HCT116 (cell line): ENCODE measurements around the gene HTRA3.

Experiments used
- ATF3 ChIP-seq: IDR thresholded peaks from 2 replicates; pipeline ENCODE4 v1.6.1; 2012
- CEBPB ChIP-seq: IDR thresholded peaks from 2 replicates; pipeline ENCODE4 v1.6.1; 2012; ENCODE audit warnings: low read depth
- CTCF ChIP-seq, 3 experiments: fragments of 200-600 bp in 1 of 3; sonication (generic) in 1 of 3; IDR thresholded peaks in 2 of 3; conservative IDR thresholded peaks in 1 of 3; 2 replicates each; pipeline ENCODE4 v1.5.1; 2012 to 2017; ENCODE audit warnings: low read depth in 2 of 3, low read length in 2 of 3, antibody characterized with exemption in 1 of 3, borderline replicate concordance in 1 of 3, control low read depth in 1 of 3, mild to moderate bottlenecking in 1 of 3, mixed read lengths in 1 of 3, mixed run types in 1 of 3, moderate library complexity in 1 of 3; ENCODE audit not compliant: insufficient read depth in 1 of 3
- EGR1 ChIP-seq: IDR thresholded peaks from 2 replicates; pipeline ENCODE4 v1.6.1; 2012; ENCODE audit warnings: low read depth
- EZH2 ChIP-seq: fragments of 200-600 bp; sonication (generic); IDR thresholded peaks from 2 replicates; pipeline ENCODE4 v1.6.1; 2017; ENCODE audit warnings: antibody characterized with exemption, mixed run types
- JUND ChIP-seq: IDR thresholded peaks from 2 replicates; pipeline ENCODE4 v1.6.1; 2012
- POLR2AphosphoS5 ChIP-seq: IDR thresholded peaks from 2 replicates; pipeline ENCODE4 v1.6.1; 2011; ENCODE audit warnings: mild to moderate bottlenecking, low read depth, low read length, moderate library complexity
- RAD21 ChIP-seq: IDR thresholded peaks from 2 replicates; pipeline ENCODE4 v1.6.1; 2012; ENCODE audit warnings: low read depth, mild to moderate bottlenecking
- REST ChIP-seq: IDR thresholded peaks from 2 replicates; pipeline ENCODE4 v1.6.1; 2012; ENCODE audit warnings: low read depth
- SIN3A ChIP-seq: IDR thresholded peaks from 2 replicates; pipeline ENCODE4 v1.6.1; 2012; ENCODE audit warnings: low read depth
- SP1 ChIP-seq: IDR thresholded peaks from 2 replicates; pipeline ENCODE4 v1.6.1; 2012; ENCODE audit warnings: low read depth
- TCF7L2 ChIP-seq: IDR thresholded peaks from 2 replicates; pipeline ENCODE4 v1.7.0; 2011; ENCODE audit warnings: borderline replicate concordance, inconsistent platforms; ENCODE audit not compliant: insufficient read depth, insufficient read length; ENCODE audit errors: extremely low read depth
- ZBTB33 ChIP-seq: IDR thresholded peaks from 2 replicates; pipeline ENCODE4 v1.6.1; 2011; ENCODE audit warnings: mild to moderate bottlenecking, low read length, moderate library complexity; ENCODE audit not compliant: insufficient replicate concordance; ENCODE audit errors: extremely low read depth
- ZNF274 ChIP-seq: fragments of 200-500 bp; sonication (Bioruptor generic); IDR thresholded peaks from 2 replicates; pipeline ENCODE4 v1.6.1; 2014; ENCODE audit warnings: mild to moderate bottlenecking, low read depth, low read length, inconsistent platforms

GRCh38 chr4:8268211-8268610 lies 1.3 kb upstream of the HTRA3 start:
- TF ChIP-seq SP1 (no peak), POLR2AphosphoS5 (no peak), CTCF (IDR thresholded peaks at IDR 0.05 in 2 of 3, conservative IDR thresholded peaks at IDR 0.05 in 1 of 3; ENCODE audit: borderline replicate concordance in 1 of 3, insufficient read depth in 1 of 3, low read depth in 2 of 3, low read length in 2 of 3) (no peak), TCF7L2 (no peak), ZNF274 (no peak), CEBPB (no peak), ZBTB33 (no peak), RAD21 (no peak), REST (no peak), JUND (no peak), SIN3A (no peak), EGR1 (no peak), ATF3 (no peak), EZH2 (no peak)
